Colonic mucosa (tissue), 4 donors: Measurements from ENCODE around the gene MOCOS. TPM values are rescaled to one million over a fixed set of nuclear protein-coding genes. Genes with fewer than 3 reads are reported as not detected.

Experiments
- DNase-seq: peaks from one replicate; pipeline ENCODE4 v3.0.0-alpha.2; 2020
- H3K27ac ChIP-seq: fragments of 200-600 bp; one replicate; pipeline ENCODE4 v1.8.0; 2021
- H3K27me3 ChIP-seq: fragments of 200-600 bp; one replicate; pipeline ENCODE4 v1.8.0; 2021
- H3K36me3 ChIP-seq: fragments of 200-600 bp; one replicate; pipeline ENCODE4 v1.8.0; 2021
- H3K4me1 ChIP-seq: fragments of 200-600 bp; one replicate; pipeline ENCODE4 v1.8.0; 2021; ENCODE audit warnings: mild to moderate bottlenecking
- H3K4me3 ChIP-seq: fragments of 200-600 bp; one replicate; pipeline ENCODE4 v1.8.0; 2021
- H3K9ac ChIP-seq, 2 donors: one replicate each; pipeline ENCODE4 v1.7.0; 2013; ENCODE audit warnings: control low read depth in 2 of 2, low read depth in 2 of 2, low read length in 2 of 2
- H3K9me3 ChIP-seq: fragments of 200-600 bp; one replicate; pipeline ENCODE4 v1.8.0; 2021
- CTCF ChIP-seq: fragments of 200-600 bp; IDR thresholded peaks from one replicate; pipeline ENCODE4 v1.8.0; 2022; ENCODE audit warnings: antibody characterized with exemption, mild to moderate bottlenecking
- intact Hi-C: fragments of 100-400 bp; cut with DNase I; formaldehyde crosslinking; loops from one replicate; pipeline ENCODE4 v1.14.1; 2022
- total RNA-seq, 2 donors: library from RNA; stranded (reverse); fragmentation: NEBNext Ultra II Directional in 1 of 2; extraction: Animal tissue kit (Norgen Biotek cat#: 25700) in 1 of 2; gene quantifications; one replicate each; pipeline ENCODE4 v1.2.1, GENCODE V29; 2021
- donor health status: healthy.
- donor health status: DM: no; HTN: no; CAD: no.
- donor health status: DM: no; HTN: no; CAD: no.

The MOCOS gene
- total RNA-seq, 2 donors from 2014 or later: 6.8 to 10.0 TPM

GRCh38 chr18:36247036-36247435 lies 59.7 kb downstream of the MOCOS start:
- no peak overlapping the region for H3K27ac ChIP-seq
- no peak for DNase-seq
- H3K4me1 ChIP-seq: no peaks in the 10 kb centered on the region
- no peaks in the 10 kb centered on the region for H3K36me3 ChIP-seq
- intact Hi-C loops: no loop called here
- H3K27me3 ChIP-seq: no peaks in the 10 kb centered on the region
- TF ChIP-seq CTCF: no peak
- H3K9me3 ChIP-seq: no peaks in the 10 kb centered on the region
- H3K4me3 ChIP-seq: no peak overlapping the region
- H3K9ac ChIP-seq: no peak overlapping the region

DNA sequence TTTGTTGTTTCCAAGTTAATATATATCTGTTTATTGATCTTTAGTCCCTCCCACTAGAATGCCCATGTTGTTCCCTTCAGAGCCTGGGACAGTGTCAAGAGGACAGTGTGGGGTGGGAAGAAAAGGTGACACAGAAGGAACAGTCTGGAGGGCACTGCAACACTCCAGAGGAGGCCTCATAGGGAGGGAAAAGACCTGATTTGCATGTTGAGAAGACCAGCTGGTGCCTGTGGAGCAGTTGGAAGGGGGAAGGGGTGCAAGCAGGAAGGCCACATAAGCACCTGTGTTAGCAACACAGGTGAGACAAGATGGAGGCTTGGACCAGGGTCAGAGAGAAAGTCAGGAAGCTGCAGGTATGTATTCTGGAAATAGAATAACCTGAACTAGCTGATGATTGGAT lies 62.1 kb downstream of the MOCOS start:
- no peak for DNase-seq
- H3K9ac ChIP-seq: no peak overlapping the region
- no peaks in the 10 kb centered on the region for H3K4me1 ChIP-seq
- no peaks in the 10 kb centered on the region for H3K36me3 ChIP-seq
- no peak overlapping the region for H3K27ac ChIP-seq
- H3K4me3 ChIP-seq: no peak overlapping the region
- TF ChIP-seq CTCF: no peak
- H3K27me3 ChIP-seq: no peaks in the 10 kb centered on the region
- intact Hi-C loops: no loop called here
- H3K9me3 ChIP-seq: no peaks in the 10 kb centered on the region

GRCh38 chr18:36250827-36251226 lies 63.5 kb downstream of the MOCOS start:
- no peaks in the 10 kb centered on the region for H3K4me1 ChIP-seq
- H3K9me3 ChIP-seq: no peaks in the 10 kb centered on the region
- H3K4me3 ChIP-seq: no peak overlapping the region
- H3K9ac ChIP-seq: no peak overlapping the region
- no peak overlapping the region for H3K27ac ChIP-seq
- no peak for TF ChIP-seq CTCF
- intact Hi-C loops: no loop called here
- DNase-seq: no peak
- H3K36me3 ChIP-seq: no peaks in the 10 kb centered on the region
- no peaks in the 10 kb centered on the region for H3K27me3 ChIP-seq

- intact Hi-C loops: no loop called here
- H3K27me3 ChIP-seq: no peaks in the 10 kb centered on the region
- H3K9ac ChIP-seq: no peak overlapping the region
- H3K4me1 ChIP-seq: no peaks in the 10 kb centered on the region
- no peaks in the 10 kb centered on the region for H3K9me3 ChIP-seq
- H3K4me3 ChIP-seq: no peak overlapping the region
- no peak overlapping the region for H3K27ac ChIP-seq
- no peak for DNase-seq
- no peaks in the 10 kb centered on the region for H3K36me3 ChIP-seq
- TF ChIP-seq CTCF: no peak
Observed at GRCh38 chr18:36255072-36255698, 67.9 kb downstream of the MOCOS start.

- no peak overlapping the region for H3K27ac ChIP-seq
- no peaks in the 10 kb centered on the region for H3K4me1 ChIP-seq
- no peaks in the 10 kb centered on the region for H3K9me3 ChIP-seq
- H3K4me3 ChIP-seq: no peak overlapping the region
- no peaks in the 10 kb centered on the region for H3K36me3 ChIP-seq
- TF ChIP-seq CTCF: no peak
- H3K27me3 ChIP-seq: no peaks in the 10 kb centered on the region
- no peak overlapping the region for H3K9ac ChIP-seq
- intact Hi-C loops: no loop called here
- DNase-seq: no peak
Observed at GRCh38 chr18:36256094-36256493, 68.8 kb downstream of the MOCOS start.
